Stimulated activated CD4-positive, alpha-beta T cell treated with anti-CD3 and anti-CD28 coated beads, TNF-alpha, amount 100 ng/mL, for 1 hour (primary cell): Measurements from ENCODE around the gene PTPRT.

Experiments used
- DNase-seq, 3 donors: peaks; one replicate each; pipeline ENCODE4 v3.0.0-alpha.2; 2020; ENCODE audit warnings: low read depth in 3 of 3, low spot score in 1 of 3

Gene PTPRT

DNA sequence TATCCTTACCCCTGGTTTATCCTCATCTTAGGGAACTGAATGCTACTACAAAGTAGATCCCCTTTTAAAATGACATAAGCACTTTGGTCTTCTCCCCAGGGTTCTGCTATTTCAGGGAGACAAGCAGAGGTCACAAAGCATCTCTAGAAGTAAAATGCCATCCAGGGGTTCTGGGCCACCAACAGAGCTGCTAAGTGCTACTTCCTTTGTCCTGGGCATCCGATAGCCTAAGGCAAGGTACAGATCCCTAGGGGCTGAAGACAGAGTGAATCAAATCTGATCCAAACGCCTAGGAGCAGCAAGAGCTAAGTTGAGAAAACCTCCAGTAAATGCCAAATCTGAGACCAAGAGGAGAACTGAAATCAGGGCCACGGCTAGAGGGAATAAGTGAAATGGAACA, 161.2 kb downstream of the PTPRT start:
- DNase-seq: no peak

DNA sequence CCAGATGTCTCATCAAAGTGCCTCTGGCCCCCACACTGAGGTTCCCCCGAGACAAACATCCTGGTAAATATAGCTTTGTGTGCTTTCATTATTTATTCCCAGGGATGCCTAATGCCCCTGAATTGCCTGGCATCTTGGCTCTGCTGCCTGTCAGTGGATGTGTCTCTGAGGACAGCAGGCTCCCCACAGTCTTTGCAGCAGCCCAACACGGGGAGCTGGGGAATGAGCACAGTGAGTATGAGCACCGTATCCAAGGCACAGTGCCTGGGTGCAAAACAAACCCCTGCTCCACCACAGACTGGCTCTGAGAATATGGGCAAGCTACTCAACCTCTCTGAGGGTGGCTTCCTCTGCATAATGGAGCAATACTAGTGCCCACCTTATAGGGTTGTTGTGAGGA, 165.9 kb downstream of the PTPRT start:
- no peak for DNase-seq

DNA sequence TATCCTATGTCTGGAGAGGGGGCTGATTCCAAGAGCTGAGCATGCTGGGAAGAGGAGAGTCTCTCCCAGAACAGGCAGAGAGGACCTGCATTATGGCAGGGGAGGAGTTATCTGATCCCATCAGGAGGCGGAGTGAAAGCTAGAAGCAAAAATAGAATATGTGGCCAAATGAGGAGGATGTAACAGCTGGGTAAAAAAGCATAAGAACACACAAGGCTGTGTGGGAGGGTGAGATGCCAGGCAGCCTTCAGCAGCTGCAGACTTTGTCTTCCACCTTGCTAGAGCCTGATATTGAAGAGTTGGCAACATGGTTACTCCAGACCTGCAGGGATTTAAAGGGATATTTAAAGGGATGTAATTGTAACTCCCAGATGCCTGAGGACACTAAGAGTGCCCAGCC, 167.1 kb downstream of the PTPRT start:
- no peak for DNase-seq

GRCh38 chr20:43022081-43022480, 167.6 kb downstream of the PTPRT start:
- DNase-seq: no peak

DNA sequence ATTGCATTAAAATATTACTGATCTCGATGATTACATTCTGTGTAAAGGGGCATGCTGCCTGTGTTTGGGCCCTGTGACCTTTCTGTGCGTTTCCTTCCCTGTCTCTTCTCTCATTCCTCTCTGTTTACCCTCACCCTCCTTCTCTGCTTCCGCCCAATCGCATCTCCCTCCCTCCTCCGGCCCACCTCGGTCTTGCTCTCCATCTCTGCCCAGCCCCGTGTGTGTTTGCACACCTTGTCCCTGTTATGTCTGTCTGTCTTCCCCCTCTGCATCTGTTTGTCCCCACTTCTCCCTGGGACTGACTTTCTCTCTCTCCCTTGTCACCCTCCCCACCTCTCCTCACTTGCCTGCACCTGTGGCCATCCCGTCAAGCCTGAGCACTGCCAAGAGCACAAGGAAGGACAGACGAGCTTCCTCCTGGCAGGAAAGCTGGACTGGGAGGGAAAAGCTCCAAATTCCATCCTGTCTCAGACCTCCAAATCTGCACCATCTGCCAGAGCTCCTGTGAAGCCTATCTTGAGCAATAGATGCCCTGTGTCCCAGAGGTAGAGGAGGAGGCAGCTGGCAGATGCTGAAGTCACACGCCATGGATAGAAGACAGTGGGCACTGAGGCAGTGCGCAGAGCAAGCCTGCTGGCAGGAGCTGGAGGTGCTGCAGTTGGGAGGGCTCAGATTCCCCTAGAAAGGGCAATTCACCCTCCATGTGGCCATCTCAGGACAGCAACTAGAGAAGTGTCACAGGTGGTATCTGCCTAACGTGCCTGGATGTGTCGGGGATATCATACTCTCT, 172.3 kb downstream of the PTPRT start:
- no peak for DNase-seq

DNA sequence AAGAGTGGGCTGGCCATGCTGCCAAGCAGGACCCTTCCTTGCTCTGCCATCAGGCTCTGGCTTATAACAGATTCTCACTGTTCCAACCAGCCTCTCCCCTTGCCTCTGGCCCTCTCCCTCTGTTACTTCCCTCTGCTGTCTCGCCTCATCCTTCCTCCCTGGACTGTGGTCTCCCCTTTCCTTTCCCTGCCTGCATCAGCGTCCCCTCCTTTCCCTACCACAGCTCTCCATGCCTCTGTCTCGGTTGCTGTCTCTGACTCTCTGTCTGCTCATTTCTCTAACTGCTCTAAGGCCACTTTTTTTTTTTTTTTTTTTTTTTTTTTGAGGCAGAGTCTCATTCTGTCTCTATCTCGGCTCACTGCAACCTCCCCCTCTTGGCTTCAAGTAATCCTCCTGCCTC, 173.4 kb downstream of the PTPRT start:
- DNase-seq: no peak

- DNase-seq: no peak
Observed at GRCh38 chr20:43015566-43015965, 174.1 kb downstream of the PTPRT start.

- no peak for DNase-seq
Observed at GRCh38 chr20:43014206-43014605, 175.5 kb downstream of the PTPRT start.

GRCh38 chr20:43011491-43011890, 178.2 kb downstream of the PTPRT start:
- no peak for DNase-seq

DNA sequence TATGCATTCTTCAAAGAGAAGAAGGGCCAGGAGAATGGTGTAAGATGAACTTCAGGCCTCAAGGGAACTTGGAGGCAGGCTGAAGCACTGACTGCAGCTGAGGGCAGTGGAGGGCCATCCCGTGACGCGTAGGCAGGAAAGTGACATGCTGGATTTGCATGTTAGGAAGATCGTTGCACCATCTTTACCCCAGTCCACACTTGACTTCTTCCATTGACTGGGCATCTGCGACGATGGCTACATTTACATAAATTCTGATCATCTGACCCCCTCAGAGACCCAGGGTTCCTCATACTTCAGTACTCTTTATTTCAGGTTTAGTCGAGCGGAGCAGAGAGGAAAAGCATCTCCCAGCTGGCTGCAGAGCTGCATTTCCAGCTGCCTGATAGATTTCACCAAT, 180.2 kb downstream of the PTPRT start:
- no peak for DNase-seq

DNA sequence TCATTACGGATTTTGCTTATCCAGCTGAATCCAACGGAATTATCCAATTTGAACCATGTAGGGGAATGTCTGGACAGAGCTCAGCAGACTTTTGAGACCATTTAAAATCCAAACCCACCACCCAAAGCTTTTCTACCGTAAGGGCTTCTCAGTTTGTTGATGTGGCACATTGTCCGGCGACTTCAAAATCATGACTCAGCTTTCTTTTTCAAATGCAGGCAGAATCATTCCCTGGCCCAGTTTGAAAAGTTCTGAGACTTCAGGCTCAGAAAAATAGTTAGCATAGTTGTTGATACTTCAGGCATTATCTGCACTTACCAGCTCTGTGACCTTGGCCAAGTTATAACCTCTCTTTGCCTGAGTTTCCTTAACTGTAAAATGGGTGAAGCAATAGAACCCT, 182.2 kb downstream of the PTPRT start:
- DNase-seq: no peak

DNA sequence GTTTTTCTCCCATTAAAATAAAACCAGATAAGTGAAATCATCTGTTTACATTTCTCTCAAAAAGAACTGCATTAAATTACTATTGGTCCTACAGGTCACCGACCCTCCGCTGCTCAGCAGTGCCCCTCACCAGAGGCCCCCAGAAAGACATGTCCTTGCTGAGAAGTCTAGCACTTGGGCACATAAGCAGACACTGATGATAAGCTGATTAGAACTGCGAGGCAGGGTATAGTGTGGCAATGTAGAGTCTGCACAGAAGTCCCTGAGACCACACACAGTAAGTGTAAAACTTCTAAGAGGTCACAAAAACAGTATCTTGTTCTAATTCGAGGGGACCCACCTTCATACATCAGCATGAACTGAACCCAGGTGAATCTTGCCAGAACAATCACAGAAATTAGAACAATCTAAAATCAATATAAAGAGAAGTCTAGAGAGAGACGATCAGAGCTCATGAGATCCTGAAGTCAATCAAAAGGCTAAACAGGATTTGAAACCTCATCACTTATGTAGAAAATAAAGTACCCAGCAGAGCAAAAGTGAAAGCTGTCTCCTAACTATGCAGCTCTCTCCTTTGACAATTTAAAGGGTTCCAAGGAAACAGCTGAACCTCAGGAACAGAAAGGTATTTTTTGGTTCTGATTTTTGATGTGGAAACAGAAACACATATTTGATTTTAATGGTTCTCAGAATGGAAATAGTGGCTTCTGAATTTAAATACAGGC, 182.9 kb downstream of the PTPRT start:
- no peak for DNase-seq

DNA sequence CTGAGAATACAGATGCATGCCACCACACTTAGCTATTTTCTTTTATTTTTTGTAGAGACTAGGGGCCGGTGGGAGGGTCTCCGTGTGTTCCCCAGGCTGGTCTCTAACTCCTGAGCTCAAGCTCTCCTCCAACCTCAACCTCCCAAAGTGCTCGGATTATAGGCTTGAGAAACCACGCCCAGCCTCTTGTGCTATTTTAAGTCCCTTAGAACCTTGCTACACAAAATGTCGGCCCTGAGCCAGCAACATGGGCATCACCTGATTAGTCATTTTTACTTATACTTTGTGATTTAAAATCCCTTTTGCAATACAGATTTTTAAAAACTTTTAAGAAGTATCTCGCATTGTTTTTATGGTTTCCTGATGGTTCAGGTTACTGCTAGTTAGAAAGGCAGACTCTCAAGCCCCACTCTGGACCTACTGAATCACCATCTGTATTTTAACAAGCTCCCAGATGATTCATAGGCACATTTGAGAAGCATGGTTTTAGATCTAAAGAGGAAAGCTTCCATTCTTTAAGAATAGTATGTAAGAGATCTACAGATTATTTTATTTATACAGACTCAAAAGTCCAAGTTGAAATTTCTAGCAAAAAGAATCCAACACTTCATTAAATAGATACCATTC, 186.3 kb downstream of the PTPRT start:
- DNase-seq: no peak

- no peak for DNase-seq
Observed at GRCh38 chr20:42996141-42996540, 193.6 kb downstream of the PTPRT start.

GRCh38 chr20:42988319-42988718, 201.4 kb downstream of the PTPRT start:
- no peak for DNase-seq

DNA sequence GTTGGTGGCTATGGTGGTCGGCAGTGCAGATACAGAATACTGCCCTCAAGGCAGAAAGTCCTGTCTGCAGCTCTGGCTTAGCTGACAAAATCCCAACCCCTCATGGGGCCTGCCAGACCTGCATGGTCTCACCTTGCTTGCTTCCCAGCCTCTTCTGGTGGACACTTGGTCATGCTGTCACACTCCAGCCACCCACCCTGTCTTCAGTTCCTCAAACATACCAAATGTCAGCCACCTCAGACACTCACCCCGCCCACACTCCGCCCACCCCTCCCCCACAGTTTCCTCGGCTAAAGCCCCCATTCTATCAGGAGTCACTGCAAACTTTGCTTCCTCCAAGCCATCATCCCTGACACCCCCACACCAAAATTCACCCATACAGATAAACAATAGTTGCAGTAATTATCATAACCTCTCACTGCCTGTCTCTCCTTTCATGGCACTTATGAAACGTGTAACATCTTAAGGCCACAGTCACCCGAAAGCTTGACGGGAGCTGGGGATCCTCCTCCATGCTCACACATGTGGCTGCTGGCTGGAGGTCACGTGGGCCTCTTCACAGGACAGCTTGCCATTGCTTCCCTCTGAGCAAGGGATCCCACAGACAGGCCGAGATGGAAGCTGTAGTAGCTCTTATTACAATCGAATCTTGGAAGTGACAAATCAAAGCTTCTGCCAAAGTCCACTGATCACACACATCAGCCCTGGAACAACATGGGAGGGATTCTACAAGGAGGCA, 202.2 kb downstream of the PTPRT start:
- no peak for DNase-seq

DNA sequence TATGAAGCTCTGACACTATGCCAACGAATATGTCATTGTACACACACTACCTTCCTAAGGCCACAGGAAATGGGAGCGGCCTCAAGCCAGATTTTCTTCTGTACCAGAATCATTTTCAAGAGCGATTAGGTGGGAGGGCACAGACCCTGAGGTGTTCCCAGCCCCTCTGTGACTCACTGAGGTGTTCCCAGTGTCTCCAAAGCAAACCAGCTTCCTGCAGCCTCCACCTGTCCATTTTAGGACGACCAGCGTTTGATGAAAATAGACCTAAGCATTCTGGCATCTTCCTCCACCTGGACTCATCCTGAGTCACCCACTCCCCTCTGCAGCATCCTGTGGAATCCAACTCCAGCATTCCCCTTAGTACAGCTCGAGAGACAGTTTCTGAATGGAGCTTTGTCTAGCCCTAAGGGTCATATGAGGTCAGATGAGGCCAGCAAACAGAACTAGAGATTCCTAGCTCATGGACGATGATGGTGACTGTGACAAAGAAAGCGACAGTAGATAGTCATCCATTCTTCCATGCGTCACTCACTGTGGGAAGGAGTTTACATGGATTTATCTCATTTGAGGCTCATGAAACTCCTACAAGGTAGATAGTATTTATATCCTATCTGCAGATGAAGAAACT, 203.4 kb downstream of the PTPRT start:
- no peak for DNase-seq

DNA sequence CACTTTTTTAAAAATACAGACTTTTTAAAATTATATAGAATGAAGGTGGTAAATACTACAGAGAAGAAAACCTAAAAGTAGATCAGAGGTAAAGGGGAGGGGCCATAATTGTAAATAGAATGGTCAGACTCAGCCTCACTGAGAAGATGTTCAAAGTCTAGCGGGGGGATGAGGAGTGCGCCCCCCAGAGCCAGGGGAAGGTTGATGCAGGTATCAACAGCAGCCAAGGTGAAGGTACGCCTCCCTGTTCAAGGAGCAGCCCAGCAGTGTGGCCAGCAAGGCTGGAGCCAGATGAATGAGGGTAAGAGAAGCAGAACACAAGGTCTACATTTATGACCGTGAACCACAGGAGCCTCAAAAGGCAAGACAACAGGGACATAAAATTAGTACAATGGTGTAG, 204.1 kb downstream of the PTPRT start:
- no peak for DNase-seq

DNA sequence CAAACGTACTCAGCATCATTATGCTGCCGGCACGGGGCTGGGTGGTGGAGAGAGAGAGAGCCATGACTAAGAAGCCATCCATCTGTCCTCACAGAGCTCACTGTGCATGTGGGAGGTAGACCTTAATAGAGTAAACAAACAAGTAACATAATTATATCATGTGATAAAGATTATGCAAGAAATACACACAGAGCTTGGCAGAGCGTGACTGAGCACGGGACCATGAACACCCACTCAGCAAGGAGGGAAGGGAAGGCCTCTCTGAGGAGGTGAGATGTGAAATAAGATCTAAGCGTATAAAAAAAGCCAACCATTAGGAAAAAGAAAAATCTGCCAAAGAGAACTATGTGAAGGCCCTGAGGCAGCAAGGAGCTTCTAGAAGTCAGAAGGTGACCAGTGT, 207.5 kb downstream of the PTPRT start:
- DNase-seq: no peak

DNA sequence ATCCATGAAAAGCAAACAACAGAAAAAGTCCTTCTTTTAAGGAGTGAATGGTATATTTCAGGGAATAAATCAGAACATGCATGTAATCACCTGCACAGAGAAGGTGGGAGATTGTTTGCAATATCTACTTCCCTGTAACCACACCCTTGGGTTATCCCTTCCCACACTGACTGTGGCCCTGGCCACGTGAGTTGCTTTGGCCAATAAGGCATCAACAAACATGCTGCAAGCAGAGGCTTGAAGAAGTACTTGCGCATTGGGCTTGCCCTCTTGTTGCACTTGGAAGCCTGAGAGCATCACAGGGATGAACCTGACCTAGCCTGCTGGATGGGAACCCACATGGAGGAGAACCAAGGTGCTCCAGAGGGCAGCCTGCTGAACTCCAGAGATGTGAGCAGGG, 208.5 kb downstream of the PTPRT start:
- DNase-seq: no peak

DNA sequence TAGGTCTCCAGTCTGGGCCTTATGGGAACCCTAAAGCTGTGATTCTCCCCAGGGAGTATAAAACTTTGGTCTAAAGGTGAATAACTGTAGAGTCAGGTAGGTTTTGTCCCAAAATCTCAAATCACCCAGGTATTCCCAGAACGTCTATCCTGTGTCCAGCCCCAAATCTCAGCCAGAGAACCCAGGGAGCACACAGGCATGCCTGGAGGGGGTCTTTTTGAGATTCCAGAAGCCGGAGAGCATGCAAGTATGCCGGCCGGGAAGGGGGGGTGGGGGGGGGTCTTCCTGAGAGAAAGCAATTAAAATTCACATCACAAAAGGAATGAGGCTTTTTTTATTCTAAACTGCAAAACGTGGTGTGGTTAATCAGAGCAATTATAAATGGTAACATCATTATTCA, 210.0 kb downstream of the PTPRT start:
- no peak for DNase-seq
